ENCODE data around the gene MRPL9. TPM values are rescaled to one million over a fixed set of nuclear protein-coding genes. Genes with fewer than 3 reads are reported as not detected.

Gene MRPL9
- 55.3 TPM for total RNA-seq

DNA sequence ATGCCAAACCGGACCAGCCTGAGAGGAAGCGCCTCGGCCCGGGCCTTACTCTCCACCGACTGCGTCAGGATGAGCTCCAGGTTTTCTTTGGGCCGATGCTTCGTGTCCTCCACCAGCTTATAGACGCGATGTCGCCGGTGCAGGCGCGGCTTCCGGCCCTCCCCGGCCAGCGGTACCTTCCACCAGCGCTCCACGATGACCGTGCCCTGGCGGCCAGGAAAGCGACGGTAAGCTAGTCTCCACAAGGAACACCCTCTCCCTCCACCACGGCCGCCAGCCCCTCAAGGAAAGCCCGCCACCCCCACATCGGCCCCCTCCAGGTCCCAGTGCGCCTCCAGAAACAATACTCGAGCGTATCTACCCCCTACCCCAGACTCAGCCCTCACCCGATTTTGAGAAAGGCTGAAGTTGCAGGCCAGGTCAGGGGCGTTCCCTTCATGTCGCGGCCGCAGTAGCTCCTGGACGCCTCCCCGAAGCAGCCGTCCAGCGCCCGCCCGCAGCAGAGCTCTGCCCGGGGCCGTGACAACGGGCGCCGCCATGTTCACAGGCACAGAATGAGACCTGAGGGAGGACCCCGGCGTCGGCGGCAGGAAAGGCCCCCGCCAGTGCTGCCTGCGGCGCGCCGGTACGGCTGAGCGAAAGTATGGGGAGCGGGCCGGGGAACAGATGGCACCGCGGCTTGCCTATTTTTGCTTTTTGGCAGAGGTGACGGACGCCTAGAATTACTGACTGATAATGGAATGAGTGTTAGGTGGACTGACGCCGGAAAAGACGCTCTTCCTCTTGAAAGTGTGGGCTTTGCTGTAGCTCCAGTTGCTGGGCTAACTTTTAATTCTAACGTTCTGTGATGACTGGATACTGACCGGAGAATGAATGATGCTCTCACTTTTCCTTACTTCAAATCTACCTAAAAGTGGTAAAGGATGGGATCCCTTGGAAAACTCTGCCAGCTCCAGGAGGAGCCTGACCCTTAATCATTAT, at the start of gene MRPL9:
Gene MRPL9 (minus strand): TSS at position 556 of the 981 bp plus-strand sequence. CDS start 17 bp downstream, at position 539.

DNA sequence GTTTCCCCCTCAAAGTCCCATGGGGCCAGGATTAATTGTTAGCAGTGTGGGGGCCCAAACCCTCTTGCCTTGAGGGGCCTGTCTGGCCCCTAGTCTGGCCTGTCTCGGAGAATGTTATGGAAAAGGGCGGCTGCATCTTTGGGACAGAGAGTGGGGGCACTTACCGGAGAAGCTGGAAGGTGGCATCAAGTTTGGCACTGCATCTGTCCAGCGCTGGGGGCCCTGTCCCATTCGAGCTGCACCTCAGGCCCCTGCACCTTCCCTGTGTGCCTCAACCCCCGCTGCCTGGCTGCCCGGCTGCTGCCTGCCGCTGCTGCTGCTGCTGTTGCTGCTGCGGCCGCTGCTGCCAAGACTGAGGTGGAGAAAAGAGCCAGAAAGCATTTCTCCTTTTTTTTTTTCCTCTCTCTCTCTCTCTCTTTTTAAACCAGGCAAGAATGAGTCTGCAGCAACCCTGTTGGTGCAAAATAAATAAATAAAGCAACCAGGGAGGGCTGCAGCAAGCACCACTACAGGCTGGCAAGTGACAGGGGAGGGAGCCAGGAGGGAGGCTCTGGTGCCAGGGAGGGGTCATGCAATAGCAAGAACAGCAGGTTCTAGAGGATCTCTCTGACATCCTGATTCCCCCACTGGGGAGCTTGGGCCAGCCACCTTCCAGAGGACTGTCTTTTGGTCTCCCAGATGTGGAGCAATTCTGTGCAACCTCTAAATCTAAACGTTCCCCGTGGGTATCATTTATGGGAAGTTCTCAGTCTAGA, 41.9 kb upstream of the MRPL9 start, which contains the start of gene LINGO4:
Gene LINGO4 (minus strand): TSS at position 354 of the 755 bp plus-strand sequence. CDS start 2,715 bp downstream, outside the sequence.

DNA sequence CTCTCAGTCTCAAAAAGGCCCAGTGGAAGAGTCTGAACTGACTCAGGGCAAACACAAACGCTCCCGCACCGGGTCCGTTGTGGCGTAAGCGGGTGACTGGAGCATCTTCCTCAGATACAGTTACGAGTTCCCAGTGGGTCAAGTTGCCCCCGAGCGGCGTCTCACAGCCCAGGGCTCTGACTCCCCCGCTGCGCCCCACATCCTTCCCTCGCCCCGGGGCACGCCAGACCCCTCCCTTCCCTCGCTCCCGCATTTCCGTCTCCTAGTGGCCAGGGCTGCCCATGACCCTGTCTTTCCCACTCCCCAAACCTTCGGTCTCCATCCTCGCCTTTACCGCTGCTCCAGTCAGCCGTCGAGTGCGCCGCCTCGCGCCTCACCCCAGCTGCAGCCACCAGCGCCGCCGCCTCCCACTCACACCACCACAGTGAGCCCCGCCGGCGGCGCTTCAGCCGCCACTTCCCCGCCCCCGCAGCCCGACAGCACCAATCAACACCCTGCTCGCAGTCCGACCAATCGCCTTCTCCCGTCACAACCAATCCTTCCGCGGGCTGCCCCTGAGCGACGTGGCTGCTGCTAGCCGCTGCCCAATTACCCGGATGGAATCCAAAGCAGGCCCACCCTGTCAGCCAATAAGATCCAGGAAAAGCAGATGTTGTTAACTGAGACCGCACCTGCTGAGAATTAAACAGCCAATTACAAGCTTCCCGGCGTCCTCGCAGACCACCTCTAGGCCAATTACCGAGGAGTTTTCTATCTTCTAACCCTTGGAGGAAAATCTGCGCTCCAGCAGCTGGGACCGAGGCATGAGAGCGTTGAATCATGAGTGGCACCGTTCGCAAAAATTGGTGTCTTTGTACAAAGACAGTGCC, 27.0 kb upstream of the MRPL9 start, which contains the start of gene TDRKH:
Gene TDRKH (minus strand): TSS at position 430 of the 869 bp plus-strand sequence. CDS start 7,478 bp downstream, outside the sequence.

DNA sequence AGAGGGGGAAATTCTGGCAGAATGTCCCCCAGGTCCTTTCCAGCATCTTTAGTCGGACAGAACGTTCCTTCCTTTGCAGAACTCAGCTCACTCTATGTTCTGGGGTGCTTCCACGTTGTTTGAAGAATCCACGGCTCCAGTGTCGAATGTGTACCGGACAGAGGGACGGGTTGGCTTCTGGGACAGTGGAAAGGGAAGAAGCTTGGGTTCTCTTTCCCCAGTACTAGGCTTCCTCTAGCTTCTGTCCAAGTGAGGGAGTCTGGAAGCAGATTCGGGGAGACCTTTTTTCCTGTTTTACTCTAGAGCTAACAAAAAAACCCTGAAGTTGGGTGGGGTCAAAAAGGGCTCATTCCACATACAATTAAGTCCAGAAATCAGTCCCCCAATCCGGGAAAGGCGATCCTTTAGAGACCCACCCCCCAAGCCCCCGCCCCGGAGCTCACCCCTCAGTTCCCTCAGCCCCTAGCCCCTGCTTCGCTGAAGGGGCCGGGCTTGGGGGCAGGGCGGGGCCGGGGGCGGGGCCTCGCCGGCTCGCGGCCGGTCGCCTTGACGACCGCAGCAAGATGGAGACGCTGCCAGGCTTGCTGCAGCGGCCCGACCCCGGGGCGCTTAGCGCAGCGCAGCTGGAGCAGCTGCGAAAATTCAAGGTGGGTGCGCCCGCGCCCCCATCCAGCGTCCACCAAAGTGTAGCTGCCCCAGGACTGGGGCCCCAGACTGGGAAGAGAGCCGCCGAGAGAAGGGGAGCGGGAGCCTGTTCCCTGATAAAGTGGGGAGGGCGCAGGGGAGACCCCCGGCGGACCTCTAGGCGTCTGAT, 42.1 kb downstream of the MRPL9 start, which contains the start of gene RIIAD1:
Gene RIIAD1 (plus strand): TSS at position 549 of the 814 bp plus-strand sequence. CDS start 15 bp downstream, at position 564.

DNA sequence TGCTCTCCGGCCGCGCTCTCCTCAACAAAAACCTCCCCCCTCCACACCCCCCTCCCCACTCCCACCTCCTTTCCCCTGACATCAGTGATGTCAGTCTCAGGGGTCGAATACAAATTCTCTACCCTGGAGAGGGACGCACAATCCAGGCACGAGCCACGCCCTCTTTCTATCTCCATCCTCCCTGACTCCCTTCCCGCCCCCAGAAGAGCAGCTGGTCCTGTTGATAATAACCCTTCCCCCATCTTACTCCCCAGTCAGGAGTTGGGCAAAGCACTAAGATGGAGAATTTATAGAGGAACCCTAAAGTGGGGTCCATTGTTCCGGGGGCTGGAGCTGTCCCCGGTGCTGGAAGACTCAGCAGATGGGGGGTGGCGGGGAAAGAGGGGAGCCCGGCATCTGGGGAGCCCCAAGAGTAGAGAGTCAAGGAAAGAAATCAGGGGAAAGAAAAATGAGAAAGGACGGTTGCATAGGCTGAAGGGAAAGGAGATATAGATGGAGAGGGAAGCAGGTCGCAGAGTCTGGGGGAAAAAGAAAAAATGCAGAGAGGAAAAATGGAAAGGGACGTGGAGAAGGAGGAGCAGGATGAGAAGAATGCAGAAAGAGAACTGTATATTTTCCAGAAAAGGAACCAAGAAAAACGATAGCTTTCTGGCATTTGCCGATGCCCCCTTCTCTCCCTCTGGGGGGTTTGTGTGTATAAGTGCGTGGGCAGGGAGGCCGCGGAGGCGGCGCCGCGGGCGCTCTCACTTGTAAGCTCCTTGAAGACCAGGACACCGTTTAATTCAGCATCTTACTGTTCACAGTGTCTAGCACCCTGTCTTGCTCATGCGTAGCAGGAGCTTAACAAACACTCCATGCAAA, 46.3 kb downstream of the MRPL9 start, which contains the start of gene CELF3:
Gene CELF3 (minus strand): TSS at position 33 of the 861 bp plus-strand sequence. CDS start 783 bp downstream, outside the sequence.

Other genes with a start within 250 kb of the MRPL9 start
- 16.2 TPM for gene TUFT1, start 223.2 kb downstream of the MRPL9 start, total RNA-seq
- 72.8 TPM for gene SNX27, start 151.4 kb downstream of the MRPL9 start, total RNA-seq
- gene CELF3, start 46.7 kb downstream of the MRPL9 start, total RNA-seq: 39.4 TPM
- not detected for gene RIIAD1, start 42.0 kb downstream of the MRPL9 start, total RNA-seq
- 12.3 TPM for gene TDRKH, start 27.0 kb upstream of the MRPL9 start, total RNA-seq
- gene LINGO4, start 41.9 kb upstream of the MRPL9 start, total RNA-seq: not detected
- 1.6 TPM for gene RORC, start 68.3 kb upstream of the MRPL9 start, total RNA-seq
- 0.27 TPM for gene C2CD4D, start 76.3 kb upstream of the MRPL9 start, total RNA-seq
- not detected for gene THEM5, start 90.2 kb upstream of the MRPL9 start, total RNA-seq
- 23.2 TPM for gene THEM4, start 146.0 kb upstream of the MRPL9 start, total RNA-seq
- 71.2 TPM for gene S100A10, start 230.4 kb upstream of the MRPL9 start, total RNA-seq